ENCODE data around the gene MGP. TPM values are rescaled to one million over a fixed set of nuclear protein-coding genes. Genes with fewer than 3 reads are reported as not detected.

The MGP gene
- not detected in 2 replicates for total RNA-seq (2014; rRNA removed; shearing (Covaris generic))
- 0.60 TPM in 1 of 2 replicates, not detected in the other for polyA plus RNA-seq (2016; fragmentation: Nextera tagmentation; extraction: Ambion mirVana)
- long read RNA-seq = 0 reads

DNA sequence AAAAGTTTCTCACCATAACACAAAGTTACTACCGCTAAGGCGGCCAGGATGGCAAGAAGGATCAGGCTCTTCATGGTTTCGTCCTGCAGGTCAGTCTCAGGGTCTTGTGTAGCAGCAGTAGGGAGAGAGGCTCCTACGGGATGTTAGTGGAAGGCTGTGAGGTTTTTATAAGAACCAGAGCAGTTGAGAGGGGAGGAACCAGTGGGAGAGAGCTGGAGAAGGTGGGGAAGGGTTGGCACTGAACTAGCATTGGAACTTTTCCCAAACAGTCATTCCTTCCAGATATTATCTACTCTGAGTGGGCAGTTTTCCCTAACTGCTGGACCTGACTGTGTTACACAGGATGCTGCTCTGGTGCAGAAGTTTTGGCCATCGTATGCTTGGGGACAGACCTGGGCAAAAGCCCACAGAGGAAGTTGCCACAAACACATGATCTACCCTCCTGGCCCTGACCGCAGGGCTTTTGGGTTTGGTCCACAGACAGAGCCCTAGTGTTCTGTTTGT is at the start of gene MGP:
TSS of gene MGP (minus strand) at position 137 of the 504 bp plus-strand sequence. CDS start at position 74, 63 bp downstream.
- H3K27me3 ChIP-seq (ENCODE audit: insufficient read depth) = no peaks in the 10 kb centered on the region
- no peak within 1 kb of the TSS for H3K27ac ChIP-seq (ENCODE audit: low read depth)
- no peak within 1 kb of the TSS for H3K4me2 ChIP-seq
- TF ChIP-seq, protein P1, sequence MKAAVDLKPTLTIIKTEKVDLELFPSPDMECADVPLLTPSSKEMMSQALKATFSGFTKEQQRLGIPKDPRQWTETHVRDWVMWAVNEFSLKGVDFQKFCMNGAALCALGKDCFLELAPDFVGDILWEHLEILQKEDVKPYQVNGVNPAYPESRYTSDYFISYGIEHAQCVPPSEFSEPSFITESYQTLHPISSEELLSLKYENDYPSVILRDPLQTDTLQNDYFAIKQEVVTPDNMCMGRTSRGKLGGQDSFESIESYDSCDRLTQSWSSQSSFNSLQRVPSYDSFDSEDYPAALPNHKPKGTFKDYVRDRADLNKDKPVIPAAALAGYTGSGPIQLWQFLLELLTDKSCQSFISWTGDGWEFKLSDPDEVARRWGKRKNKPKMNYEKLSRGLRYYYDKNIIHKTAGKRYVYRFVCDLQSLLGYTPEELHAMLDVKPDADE (IDR thresholded peaks at IDR 0.05) = no peak
- TF ChIP-seq REST (IDR thresholded peaks at IDR 0.05; ENCODE audit: unreplicated experiment) (no peak), STAT1 (IDR thresholded peaks at IDR 0.05; ENCODE audit: unreplicated experiment) (no peak), NANOG (IDR thresholded peaks at IDR 0.05; ENCODE audit: borderline replicate concordance) (no peak), ZNF114 (CRISPR knock-in tag; IDR thresholded peaks at IDR 0.05) (no peak), EZH2phosphoT487 (IDR thresholded peaks at IDR 0.05; ENCODE audit: unreplicated experiment) (no peak), JUNB (IDR thresholded peaks at IDR 0.05; ENCODE audit: unreplicated experiment) (no peak), CREB1 (CRISPR knock-in tag; IDR thresholded peaks at IDR 0.05; ENCODE audit: low read depth) (no peak), ZNF331 (CRISPR knock-in tag; IDR thresholded peaks at IDR 0.05; ENCODE audit: low read depth) (no peak), ZNF462 (CRISPR knock-in tag; IDR thresholded peaks at IDR 0.05) (no peak)
- peak within 1 kb of the TSS; percentile 61; the same call in 1 of the 2 replicates for H2AFZ ChIP-seq
- H3K4me3 Mint-ChIP-seq = no peak within 1 kb of the TSS
- H3K4me3 ChIP-seq = no peak within 1 kb of the TSS
- ATAC-seq = no peak
- no peaks in the 10 kb centered on the region for H3K79me2 ChIP-seq (replicated peaks; ENCODE audit: insufficient read depth)
- no peak for DNase-seq (ENCODE audit: low spot score)
- no peaks in the 10 kb centered on the region for H3F3A ChIP-seq (replicated peaks; ENCODE audit: low read depth)
- H3K27ac Mint-ChIP-seq = no peak within 1 kb of the TSS
- no peaks in the 10 kb centered on the region for H4K20me1 ChIP-seq (replicated peaks; ENCODE audit: insufficient read depth)
- peaks cover 4% of the 10 kb centered on the region; the same call in 2 of the 3 replicates for H3K4me1 Mint-ChIP-seq
- H3K36me3 Mint-ChIP-seq (ENCODE audit: low read depth) = no peaks in the 10 kb centered on the region
- H3K9me3 Mint-ChIP-seq = no peaks in the 10 kb centered on the region
- H3K9me2 ChIP-seq (ENCODE audit: insufficient read depth) = no peaks in the 10 kb centered on the region; the same call in 1 of the 2 replicates
- no peaks in the 10 kb centered on the region for H3K4me1 ChIP-seq (ENCODE audit: insufficient read depth)
- H3K36me3 ChIP-seq (ENCODE audit: insufficient read depth) = no peaks in the 10 kb centered on the region
- H3K27me3 Mint-ChIP-seq (ENCODE audit: insufficient read depth, low read depth, poor library complexity) = no peaks in the 10 kb centered on the region

All from GM23338 (cell line).